Breast epithelium (tissue), 4 donors: ENCODE data around the gene CARHSP1. TPM values are rescaled to one million over a fixed set of nuclear protein-coding genes. Genes with fewer than 3 reads are reported as not detected.

Experiments
- DNase-seq, 2 donors: peaks; one replicate each; pipeline ENCODE4 v3.0.0-alpha.2; 2019; ENCODE audit warnings: low spot score in 2 of 2
- H3K27ac ChIP-seq, 2 donors: fragments of 200-600 bp; sonication (generic) in 1 of 2; one replicate each; pipeline ENCODE4 v1.5.1; 2016 to 2019; ENCODE audit warnings: mild to moderate bottlenecking in 1 of 2
- H3K27me3 ChIP-seq, 2 donors: fragments of 200-600 bp; sonication (generic) in 1 of 2; one replicate each; pipeline versions ENCODE4 v1.5.1 to v1.6.0; 2017 to 2019; ENCODE audit warnings: control low read depth in 1 of 2, mild to moderate bottlenecking in 1 of 2
- H3K36me3 ChIP-seq: fragments of 200-600 bp; one replicate; pipeline ENCODE4 v1.5.1; 2019
- H3K4me1 ChIP-seq, 2 donors: fragments of 200-600 bp; sonication (generic); one replicate each; pipeline ENCODE4 v1.5.1; 2016 to 2019; ENCODE audit warnings: control low read depth in 1 of 2
- H3K4me3 ChIP-seq, 3 donors: fragments of 200-600 bp; sonication (generic); 1 replicate in 2 of 3; 2 replicates in 1 of 3; pipeline ENCODE4 v1.5.1; 2016 to 2019; ENCODE audit warnings: mild to moderate bottlenecking in 3 of 3, moderate library complexity in 2 of 3
- H3K9me3 ChIP-seq, 2 donors: fragments of 200-600 bp; sonication (generic) in 1 of 2; one replicate each; pipeline ENCODE4 v1.5.1; 2016 to 2019; ENCODE audit warnings: control low read depth in 1 of 2
- POLR2A ChIP-seq: fragments of 450-650 bp; IDR thresholded peaks from one replicate; pipeline ENCODE4 v1.6.1; 2016; ENCODE audit warnings: antibody characterized with exemption, mild to moderate bottlenecking, moderate library complexity
- POLR2AphosphoS5 ChIP-seq, 3 donors: sonication (generic); formaldehyde crosslinking; IDR thresholded peaks; one replicate each; pipeline ENCODE4 v1.6.1; 2017; ENCODE audit warnings: antibody characterized with exemption in 3 of 3
- intact Hi-C: fragments of 100-400 bp; cut with DNase I; formaldehyde crosslinking; loops from one replicate; pipeline ENCODE4 v1.15.1; 2023; ENCODE audit warnings: low total_unique reads
- total RNA-seq, 3 donors: library from RNA; depleted of rRNA; stranded (reverse); fragments of >200 nt; gene quantifications; one replicate each; pipeline ENCODE4 v1.1.0, GENCODE V29; 2016
- TF ChIP-seq, protein P1 (sequence below), 3 donors: fragments of 450-650 bp; IDR thresholded peaks; one replicate each; pipeline ENCODE4 v1.5.1; 2016 to 2017; ENCODE audit warnings: antibody characterized with exemption in 3 of 3, mild to moderate bottlenecking in 3 of 3, moderate library complexity in 3 of 3

Gene CARHSP1
- total RNA-seq, 3 donors from 2014 or later: 58.6 to 126 (median 83.9) TPM

DNA sequence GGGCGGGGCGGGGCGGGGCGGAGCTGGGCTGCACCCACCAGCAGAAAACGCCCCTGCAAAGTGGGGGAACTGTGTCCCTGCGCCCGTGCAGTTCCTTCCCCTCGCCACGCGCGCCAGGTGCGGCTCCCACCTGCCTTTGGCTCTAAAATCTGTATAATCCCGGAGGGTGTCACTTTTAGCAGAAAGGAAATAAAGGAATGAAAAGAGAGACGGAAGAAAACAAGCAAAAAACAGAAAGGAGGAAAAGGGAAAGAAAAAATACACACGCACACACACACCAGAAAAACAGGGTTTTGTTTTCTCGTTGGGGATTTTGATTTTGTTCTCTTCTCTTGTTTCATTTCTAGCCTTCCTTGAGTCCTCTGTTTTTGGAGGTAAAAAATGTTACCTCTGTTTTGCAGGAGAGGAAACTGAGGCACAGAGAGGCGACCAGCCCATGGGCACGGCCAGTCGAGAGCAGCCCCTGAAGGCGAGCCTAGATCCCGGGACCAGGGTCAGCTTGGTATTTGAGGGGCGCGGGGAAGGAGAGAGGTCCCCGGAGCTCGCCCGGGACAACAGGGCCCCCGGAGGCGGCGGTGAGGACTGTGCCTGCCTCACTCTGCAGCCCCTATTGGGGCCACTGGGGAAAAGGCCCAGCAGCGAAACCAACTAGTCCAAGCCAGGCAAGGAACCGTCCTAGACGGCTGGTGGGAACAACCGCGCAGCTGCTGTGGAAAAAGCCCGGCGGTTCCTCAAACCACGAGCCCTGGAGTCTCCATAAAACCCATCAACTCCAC is 594 bp upstream of the CARHSP1 start:
- peak overlapping the region; percentile 79 to 88 (median 85) for H3K4me3 ChIP-seq
- no peaks in the 10 kb centered on the region for H3K36me3 ChIP-seq
- H3K9me3 ChIP-seq: no peaks in the 10 kb centered on the region
- intact Hi-C loops: loop anchor here (10.0 kb wide), 1 partner anchor 1395 kb away; no protein-coding TSS in a partner anchor
- H3K27ac ChIP-seq: peak overlapping the region; percentile 83 to 90
- H3K27me3 ChIP-seq: no peaks in the 10 kb centered on the region
- peaks cover 0 to 9% of the 10 kb centered on the region in 2 donors for H3K4me1 ChIP-seq
- no peak for TF ChIP-seq POLR2AphosphoS5 (IDR thresholded peaks at IDR 0.05)
- TF ChIP-seq, protein P1, sequence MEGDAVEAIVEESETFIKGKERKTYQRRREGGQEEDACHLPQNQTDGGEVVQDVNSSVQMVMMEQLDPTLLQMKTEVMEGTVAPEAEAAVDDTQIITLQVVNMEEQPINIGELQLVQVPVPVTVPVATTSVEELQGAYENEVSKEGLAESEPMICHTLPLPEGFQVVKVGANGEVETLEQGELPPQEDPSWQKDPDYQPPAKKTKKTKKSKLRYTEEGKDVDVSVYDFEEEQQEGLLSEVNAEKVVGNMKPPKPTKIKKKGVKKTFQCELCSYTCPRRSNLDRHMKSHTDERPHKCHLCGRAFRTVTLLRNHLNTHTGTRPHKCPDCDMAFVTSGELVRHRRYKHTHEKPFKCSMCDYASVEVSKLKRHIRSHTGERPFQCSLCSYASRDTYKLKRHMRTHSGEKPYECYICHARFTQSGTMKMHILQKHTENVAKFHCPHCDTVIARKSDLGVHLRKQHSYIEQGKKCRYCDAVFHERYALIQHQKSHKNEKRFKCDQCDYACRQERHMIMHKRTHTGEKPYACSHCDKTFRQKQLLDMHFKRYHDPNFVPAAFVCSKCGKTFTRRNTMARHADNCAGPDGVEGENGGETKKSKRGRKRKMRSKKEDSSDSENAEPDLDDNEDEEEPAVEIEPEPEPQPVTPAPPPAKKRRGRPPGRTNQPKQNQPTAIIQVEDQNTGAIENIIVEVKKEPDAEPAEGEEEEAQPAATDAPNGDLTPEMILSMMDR (IDR thresholded peaks at IDR 0.05): peak in 1 of 3 donors; percentile 8
- no peak for DNase-seq

DNA sequence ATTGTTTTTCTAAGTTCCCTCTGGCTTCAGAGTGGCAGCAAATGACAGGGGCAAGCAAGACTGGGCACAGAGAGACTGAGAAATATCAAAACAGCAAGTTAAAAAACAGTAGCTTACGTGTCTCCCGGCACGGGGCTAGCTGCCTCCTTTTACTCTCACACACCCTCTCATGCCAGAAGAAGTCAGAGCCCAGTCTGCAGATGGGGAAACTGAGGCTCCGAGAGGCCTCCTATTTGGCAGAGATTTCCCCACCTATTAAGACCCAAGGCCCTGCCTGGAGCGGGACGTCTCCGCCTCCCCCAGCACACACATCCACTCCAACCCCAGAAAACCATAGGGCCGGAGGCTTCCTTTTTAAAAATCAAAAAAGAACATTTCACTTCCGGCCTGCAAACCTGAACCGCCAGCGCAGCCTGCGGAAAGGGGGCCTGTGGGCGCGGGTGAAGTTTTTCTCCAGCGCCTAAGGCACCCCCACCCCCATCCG is 832 bp downstream of the CARHSP1 start:
- H3K4me1 ChIP-seq: peaks cover 0 to 19% of the 10 kb centered on the region in 2 donors
- TF ChIP-seq POLR2AphosphoS5 (IDR thresholded peaks at IDR 0.05): no peak
- no peak for TF ChIP-seq POLR2A
- TF ChIP-seq, protein P1 (IDR thresholded peaks at IDR 0.05): no peak

DNA sequence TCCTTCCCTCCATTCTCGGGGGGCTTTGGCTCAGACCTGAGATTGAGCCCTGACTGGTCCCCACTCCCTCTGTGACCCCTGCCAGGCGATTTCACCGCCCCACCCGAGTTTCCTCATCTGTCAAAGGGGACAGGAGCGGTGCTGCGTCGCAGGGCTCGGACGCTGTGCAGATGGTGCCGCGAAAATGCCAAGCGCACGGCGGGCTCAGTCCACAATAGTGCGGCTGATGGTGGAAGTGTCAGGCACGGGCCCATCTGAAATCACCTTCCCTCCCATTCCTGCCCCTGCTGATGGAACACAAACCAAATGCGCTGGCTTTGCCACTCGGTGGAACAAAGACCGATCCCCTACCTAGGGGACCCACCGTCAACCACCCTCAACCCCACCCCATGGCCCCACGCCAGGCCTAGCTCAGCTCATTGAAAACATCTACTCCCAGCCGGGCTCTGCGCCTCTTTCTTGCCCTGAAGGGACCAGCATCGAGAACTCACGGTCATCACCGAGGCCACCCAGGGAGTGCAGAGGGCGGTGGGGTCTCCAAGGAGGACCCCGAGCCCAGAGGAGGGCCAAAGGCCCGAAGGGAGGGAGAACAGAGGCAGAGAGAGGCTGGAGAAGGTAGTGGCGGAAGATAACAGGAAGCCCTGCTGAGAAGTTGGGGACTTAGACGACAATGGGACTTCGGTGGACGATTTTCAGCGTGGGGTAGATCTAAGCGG is 1.4 kb downstream of the CARHSP1 start:
- H3K9me3 ChIP-seq: no peaks in the 10 kb centered on the region
- TF ChIP-seq POLR2AphosphoS5 (IDR thresholded peaks at IDR 0.05) (no peak), POLR2A (no peak)
- TF ChIP-seq, protein P1 (IDR thresholded peaks at IDR 0.05): no peak
- H3K36me3 ChIP-seq: no peaks in the 10 kb centered on the region
- peak overlapping the region; percentile 79 to 88 (median 85) for H3K4me3 ChIP-seq
- no peak for DNase-seq
- H3K27ac ChIP-seq: peak overlapping the region; percentile 83 to 90
- intact Hi-C loops: loop anchor here (10.0 kb wide), 1 partner anchor 1397 kb away; no protein-coding TSS in a partner anchor
- H3K27me3 ChIP-seq: no peaks in the 10 kb centered on the region
- H3K4me1 ChIP-seq: peaks cover 0 to 19% of the 10 kb centered on the region in 2 donors

More for the DNA sequence above, 832 bp downstream of the CARHSP1 start:
- intact Hi-C loops: loop anchor here (10.0 kb wide), 1 partner anchor 1397 kb away; no protein-coding TSS in a partner anchor
- Histone ChIP-seq H3K36me3 (no peaks in the 10 kb centered on the region), H3K9me3 (no peaks in the 10 kb centered on the region), H3K27ac (peak overlapping the region; percentile 83 to 90), H3K27me3 (no peaks in the 10 kb centered on the region), H3K4me3 (peak overlapping the region; percentile 79 to 88 (median 85))
- no peak for DNase-seq

DNA sequence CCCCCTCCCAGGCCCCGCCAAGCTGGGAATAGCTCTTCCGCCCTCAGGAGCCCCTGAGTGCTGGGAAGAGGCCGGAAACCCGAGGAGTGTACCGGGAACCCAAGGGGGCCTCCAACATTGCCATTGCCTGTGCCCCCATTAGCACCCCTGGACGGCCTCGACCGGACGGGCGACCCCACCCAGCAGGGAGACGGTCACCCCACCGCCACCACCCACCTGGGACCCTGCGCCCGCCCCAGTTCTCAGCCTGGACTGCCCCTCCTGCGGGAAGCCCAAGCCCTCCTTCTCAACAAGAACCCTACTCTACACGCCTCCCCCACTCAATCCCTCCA is 2.0 kb downstream of the CARHSP1 start:
- Histone ChIP-seq H3K36me3 (no peaks in the 10 kb centered on the region), H3K27ac (peak overlapping the region; percentile 83 to 90), H3K9me3 (no peaks in the 10 kb centered on the region), H3K4me1 (peaks cover 0 to 19% of the 10 kb centered on the region in 2 donors), H3K4me3 (peak overlapping the region; percentile 79 to 88 (median 85)), H3K27me3 (no peaks in the 10 kb centered on the region)
- DNase-seq: no peak
- intact Hi-C loops: loop anchor here (10.0 kb wide), 1 partner anchor 1398 kb away; no protein-coding TSS in a partner anchor
- TF ChIP-seq POLR2AphosphoS5 (IDR thresholded peaks at IDR 0.05) (no peak), POLR2A (no peak)
- TF ChIP-seq, protein P1 (IDR thresholded peaks at IDR 0.05): no peak
